IMR-90 (cell line): ENCODE measurements around the gene MAGI2. TPM values are rescaled to one million over a fixed set of nuclear protein-coding genes. Genes with fewer than 3 reads are reported as not detected.

Experiments
- ATAC-seq: fragments of 200-7000 bp; cut with Tn5 transposase; 2 replicates; pipeline ENCODE4 v1.9.1; 2020; ENCODE audit warnings: low read depth, mild to moderate bottlenecking, moderate library complexity
- BruUV-seq: library from RNA; stranded (reverse); fragments of 400-500 nt; replicated peaks from 2 replicates; lab custom pipeline; 2021; lab: Mats Ljungman, UMichigan
- CTCF ChIA-PET: fragments of 300-600 bp; formaldehyde crosslinking; extraction: SDS; loops from one replicate; lab custom pipeline; 2021; ENCODE audit warnings: antibody characterized with exemption; lab: Yijun Ruan, JAX
- POLR2A ChIA-PET: fragments of 300-600 bp; sonication (Branson Sonifier 250); formaldehyde crosslinking; loops from one replicate; lab custom pipeline; 2022; ENCODE audit warnings: antibody characterized with exemption; ENCODE audit not compliant: unreplicated experiment; lab: Charles Lee
- DNase-seq: peaks from one replicate; pipeline ENCODE4 v3.0.0; 2013
- H2AFZ ChIP-seq: replicated peaks from 2 replicates; pipeline ENCODE3; 2013; ENCODE audit warnings: low read length, mild to moderate bottlenecking; ENCODE audit not compliant: poor library complexity
- H2AK5ac ChIP-seq: 2 replicates; pipeline ENCODE4 v1.6.1; 2013; ENCODE audit warnings: low read depth, low read length, inconsistent platforms
- H2AK9ac ChIP-seq: replicated peaks from 2 replicates; pipeline ENCODE3; 2013; ENCODE audit warnings: mild to moderate bottlenecking, low read depth, low read length, moderate library complexity; ENCODE audit not compliant: poor library complexity
- H2BK120ac ChIP-seq: 2 replicates; pipeline ENCODE4 v1.6.1; 2013; ENCODE audit warnings: low read depth, low read length, inconsistent platforms
- H2BK15ac ChIP-seq: 3 replicates; pipeline ENCODE4 v1.6.1; 2013; ENCODE audit warnings: low read depth, low read length, inconsistent platforms
- H2BK20ac ChIP-seq: 2 replicates; pipeline ENCODE4 v1.6.1; 2013; ENCODE audit warnings: low read depth, mild to moderate bottlenecking, inconsistent platforms, low read length, moderate library complexity
- H2BK5ac ChIP-seq: 2 replicates; pipeline ENCODE4 v1.6.1; 2013; ENCODE audit warnings: mild to moderate bottlenecking, low read depth, low read length, inconsistent platforms; ENCODE audit not compliant: poor library complexity, severe bottlenecking
- H3K14ac ChIP-seq: replicated peaks from 2 replicates; pipeline ENCODE4 v1.6.1; 2013; ENCODE audit warnings: low read depth, low read length, inconsistent platforms
- H3K18ac ChIP-seq: 2 replicates; pipeline ENCODE4 v1.6.1; 2013; ENCODE audit warnings: low read depth, low read length, control low read depth
- H3K23ac ChIP-seq: 2 replicates; pipeline ENCODE4 v1.6.1; 2013; ENCODE audit warnings: low read depth, low read length, inconsistent platforms
- H3K27ac ChIP-seq: 2 replicates; pipeline ENCODE4 v1.5.1; 2013; ENCODE audit warnings: mild to moderate bottlenecking, control low read depth, low read length; ENCODE audit not compliant: insufficient read depth
- H3K27me3 ChIP-seq: 2 replicates; pipeline ENCODE4 v1.6.1; 2013; ENCODE audit warnings: low read length; ENCODE audit not compliant: control insufficient read depth, insufficient read depth
- H3K36me3 ChIP-seq: 2 replicates; pipeline ENCODE4 v1.6.1; 2013; ENCODE audit warnings: low read length, mixed read lengths; ENCODE audit not compliant: control insufficient read depth, insufficient read depth
- H3K4ac ChIP-seq: 2 replicates; pipeline ENCODE4 v1.6.1; 2013; ENCODE audit warnings: low read depth, low read length, inconsistent platforms
- H3K4me1 ChIP-seq: 2 replicates; pipeline ENCODE4 v1.6.1; 2013; ENCODE audit warnings: low read length, mixed read lengths; ENCODE audit not compliant: control insufficient read depth, insufficient read depth
- H3K4me2 ChIP-seq: 2 replicates; pipeline ENCODE4 v1.6.1; 2013; ENCODE audit warnings: low read depth, mild to moderate bottlenecking, control low read depth, low read length, moderate library complexity
- H3K4me3 ChIP-seq: 2 replicates; pipeline ENCODE4 v1.5.1; 2013; ENCODE audit warnings: low read depth, mild to moderate bottlenecking, control low read depth, low read length, moderate library complexity; ENCODE audit not compliant: insufficient read depth
- H3K56ac ChIP-seq: 2 replicates; pipeline ENCODE4 v1.6.1; 2013; ENCODE audit warnings: low read length, inconsistent platforms; ENCODE audit not compliant: insufficient read depth; ENCODE audit errors: extremely low read depth
- H3K79me1 ChIP-seq, 2 experiments: 2 replicates each; pipeline ENCODE4 v1.6.1; 2013; ENCODE audit warnings: low read length in 2 of 2, inconsistent platforms in 1 of 2, low read depth in 1 of 2
- H3K9ac ChIP-seq: 2 replicates; pipeline ENCODE4 v1.6.1; 2013; ENCODE audit warnings: low read depth, low read length, control low read depth
- H3K9me1 ChIP-seq: 2 replicates; pipeline ENCODE4 v1.6.1; 2013; ENCODE audit warnings: low read length, inconsistent platforms; ENCODE audit not compliant: insufficient read depth
- H3K9me3 ChIP-seq: 2 replicates; pipeline ENCODE4 v1.6.1; 2013; ENCODE audit warnings: low read length; ENCODE audit not compliant: control insufficient read depth, insufficient read depth
- H4K20me1 ChIP-seq: 2 replicates; pipeline ENCODE4 v1.6.1; 2013; ENCODE audit warnings: low read length, inconsistent platforms; ENCODE audit not compliant: insufficient read depth
- H4K5ac ChIP-seq: 2 replicates; pipeline ENCODE4 v1.6.1; 2013; ENCODE audit warnings: mild to moderate bottlenecking, low read depth, low read length, control low read depth
- H4K8ac ChIP-seq, 2 experiments: 2 replicates each; pipeline ENCODE4 v1.6.1; 2013; ENCODE audit warnings: low read depth in 2 of 2, low read length in 2 of 2, control low read depth in 1 of 2, inconsistent platforms in 1 of 2
- H4K91ac ChIP-seq: 2 replicates; pipeline ENCODE4 v1.6.1; 2013; ENCODE audit warnings: low read depth, low read length, inconsistent platforms; ENCODE audit not compliant: insufficient read depth
- CHD1 ChIP-seq: IDR thresholded peaks from 2 replicates; pipeline ENCODE4 v1.6.1; 2012; ENCODE audit warnings: low read depth, low read length, improper control_type of control experiment
- MAZ ChIP-seq: IDR thresholded peaks from 2 replicates; pipeline ENCODE4 v1.6.1; 2012; ENCODE audit warnings: low read depth, mild to moderate bottlenecking, low read length, improper control_type of control experiment, moderate library complexity, borderline replicate concordance
- RFX5 ChIP-seq: IDR thresholded peaks from 2 replicates; pipeline ENCODE4 v1.8.0; 2012; ENCODE audit warnings: low read depth, mild to moderate bottlenecking, low read length, moderate library complexity
- WGBS, 2 experiments: methylation state at CpG; one replicate each; pipeline versions ENCODE4 v1.1.5 to v1.1.7; 2013; ENCODE audit warnings: missing lambda C conversion rate in 2 of 2; ENCODE audit not compliant: insufficient read length in 1 of 2; ENCODE audit errors: extremely low coverage in 2 of 2; 5-methylcytosine and 5-hydroxymethylcytosine counted together
- dilution Hi-C: fragments of 300-500 bp; cut with HindIII; formaldehyde crosslinking; loops from one replicate; pipeline ENCODE4 v1.14.3; 2018; ENCODE audit warnings: low sequenced_read_pairs; ENCODE audit not compliant: unreplicated experiment
- in situ Hi-C: fragments of 300-500 bp; cut with MboI; formaldehyde crosslinking; loops from 3 replicates; pipeline ENCODE4 v1.14.3; 2019; ENCODE audit warnings: low sequenced_read_pairs, inconsistent platforms, mixed read lengths
- intact Hi-C: fragments of 100-400 bp; cut with micrococcal nuclease; formaldehyde crosslinking; loops from 2 replicates; pipeline ENCODE4 v1.10.0; 2022
- polyA plus RNA-seq, 3 experiments: library from polyadenylated mRNA; depleted of rRNA; stranded (reverse); fragments of >200 nt; gene quantifications; 2 replicates each; pipeline ENCODE4 v1.2.3, GENCODE V29; 2012; ENCODE audit warnings: low replicate concordance in 1 of 3
- total RNA-seq: library from RNA; depleted of rRNA; stranded (reverse); fragments of >200 nt; gene quantifications from 2 replicates; pipeline ENCODE4 v1.2.3, GENCODE V29; 2012

The MAGI2 gene
- total and polyA plus RNA-seq, 2 of the 4 experiments (the other 2 are of a cell fraction) = 2.5 to 17.9 TPM

DNA sequence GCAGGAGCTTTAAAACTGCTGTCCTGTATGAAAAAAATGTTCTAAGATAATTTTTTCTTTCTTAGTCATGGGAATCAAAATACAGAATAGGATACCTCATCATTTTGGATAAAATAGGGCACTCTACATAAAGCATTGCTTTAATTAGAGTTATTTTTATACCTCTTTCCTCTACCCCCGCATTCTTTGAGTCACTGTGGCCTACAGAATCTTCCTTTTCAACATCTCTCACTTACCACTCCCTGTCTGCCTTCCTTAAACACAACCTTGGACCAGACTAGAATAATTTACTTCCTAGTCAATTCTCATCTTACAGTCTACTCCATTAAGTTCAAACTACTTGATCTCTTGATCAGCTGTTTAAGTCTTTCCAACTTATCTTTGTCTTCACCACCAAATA is 1192.6 kb downstream of the MAGI2 start:
- no CpG with 5 or more reads among the region's 1 CpG for WGBS, 2 experiments
- Histone ChIP-seq H2BK120ac (no peak overlapping the region), H2BK15ac (no peak overlapping the region), H3K27ac (no peak overlapping the region), H3K9ac (no peak overlapping the region), H4K20me1 (no peaks in the 10 kb centered on the region), H3K4ac (no peak overlapping the region), H3K9me1 (no peaks in the 10 kb centered on the region; the same call in 1 of the 2 replicates), H3K4me2 (no peak overlapping the region), H2BK5ac (no peak overlapping the region), H3K23ac (no peak overlapping the region), H2AFZ (no peak overlapping the region), H3K9me3 (no peaks in the 10 kb centered on the region), H3K4me3 (no peak overlapping the region), H2AK9ac (no peak overlapping the region), H3K56ac (no peak overlapping the region), H4K91ac (no peak overlapping the region), H3K27me3 (no peaks in the 10 kb centered on the region), H4K8ac (no peak overlapping the region), H3K4me1 (no peaks in the 10 kb centered on the region; the same call in 1 of the 2 replicates), H2AK5ac (no peak overlapping the region), H3K79me1 (no peaks in the 10 kb centered on the region), H2BK20ac (no peak overlapping the region), H3K36me3 (no peaks in the 10 kb centered on the region), H3K18ac (no peak overlapping the region), H4K5ac (no peak overlapping the region), H3K14ac (no peak overlapping the region)
- in situ Hi-C loops (no loop called here), intact Hi-C loops (no loop called here), dilution Hi-C loops (no loop called here)
- CTCF ChIA-PET = no interaction called here
- DNase-seq (peak; percentile 44), ATAC-seq (peak; percentile 32)
- BruUV-seq = no TSS peak
- POLR2A ChIA-PET = no interaction called here
- TF ChIP-seq CHD1 = no peak
- no peak for TF ChIP-seq MAZ
- TF ChIP-seq RFX5 = no peak
